Midbrain (tissue), 1 donor: Measurements from ENCODE around the gene GREB1L.

Experiments used
- DNase-seq: peaks from one replicate; lab custom pipeline; 2025; lab: John Stamatoyannopoulos, UW

Gene GREB1L

DNA sequence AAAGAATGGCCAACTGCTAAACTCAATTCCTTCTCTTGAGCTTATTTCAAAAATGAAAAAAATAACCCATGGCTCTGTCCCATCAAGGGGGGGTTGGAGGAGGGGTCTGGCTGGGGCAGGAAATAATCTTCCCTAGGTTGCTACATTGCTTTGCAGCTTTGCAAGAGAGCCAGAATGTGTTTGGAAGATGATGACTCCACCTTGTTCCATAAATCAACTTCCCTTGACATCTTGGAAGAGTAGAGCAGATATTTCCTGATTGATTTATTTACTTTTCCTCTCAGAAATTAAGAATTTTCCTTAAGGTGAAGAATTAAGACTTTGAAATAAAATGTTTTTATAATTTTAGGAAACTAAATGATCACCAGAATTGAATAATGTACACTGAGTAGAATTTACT, 317.2 kb downstream of the GREB1L start:
- no peak for DNase-seq

DNA sequence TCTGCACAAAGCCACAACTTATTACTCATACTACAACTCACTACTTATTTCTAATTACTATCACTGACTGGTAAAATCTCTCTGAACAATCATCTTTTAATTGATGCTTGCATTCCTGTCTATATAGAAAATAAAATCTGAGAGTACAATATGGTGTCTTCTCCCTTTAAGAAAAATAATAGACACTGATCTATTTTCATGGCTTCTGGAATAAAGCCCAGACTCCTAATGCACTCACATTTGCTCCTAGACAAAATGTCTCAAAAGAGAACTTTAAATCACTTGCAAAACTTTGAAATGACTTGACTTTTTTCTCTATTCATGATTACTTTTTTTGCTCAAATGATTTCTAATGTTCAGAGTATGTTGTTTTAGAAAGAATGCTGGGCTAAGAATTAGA, 329.7 kb downstream of the GREB1L start:
- DNase-seq, result no peak
